ENCODE results near the gene UMOD. TPM values are rescaled to one million over a fixed set of nuclear protein-coding genes. Genes with fewer than 3 reads are reported as not detected.

The UMOD gene
- total RNA-seq, 1 experiment from 2014 or later: not detected

- CTCF ChIA-PET: interaction anchor here (0.9 to 6.7 kb wide), 2 partner anchors 14 to 492 kb away, joined by 4 to 61 read pairs; no protein-coding TSS in a partner anchor
- no peak overlapping the region for H3K4me3 Mint-ChIP-seq (ENCODE audit: unreplicated experiment)
Observed at GRCh38 chr16:20398603-20399002, 46.1 kb upstream of the UMOD start.

GRCh38 chr16:20397468-20398074 lies 45.1 kb upstream of the UMOD start:
- intact Hi-C loops (cut with micrococcal nuclease): no loop called here
- no peak for TF ChIP-seq CTCF (IDR thresholded peaks at IDR 0.05; ENCODE audit: unreplicated experiment)
- ChIA-PET POLR2A (no interaction called here), CTCF (interaction anchor here (1.5 to 6.7 kb wide), 2 partner anchors 9 to 13 kb away, joined by 4 to 61 read pairs; no protein-coding TSS in a partner anchor)
- Mint-ChIP-seq H3K9me3 (ENCODE audit: unreplicated experiment) (no peaks in the 10 kb centered on the region), H3K27me3 (ENCODE audit: insufficient read depth, unreplicated experiment) (no peaks in the 10 kb centered on the region), H3K27ac (ENCODE audit: low read depth, unreplicated experiment) (no peak overlapping the region), H3K4me3 (ENCODE audit: unreplicated experiment) (no peak overlapping the region), H3K36me3 (ENCODE audit: insufficient read depth, unreplicated experiment) (no peaks in the 10 kb centered on the region), H3K4me1 (ENCODE audit: insufficient read depth, unreplicated experiment) (peaks cover 14% of the 10 kb centered on the region)
- DNase-seq (ENCODE audit: unreplicated experiment): no peak
- no TSS peak for BruUV-seq (replicated peaks)

More at GRCh38 chr16:20398603-20399002, 46.1 kb upstream of the UMOD start:
- Mint-ChIP-seq H3K36me3 (ENCODE audit: insufficient read depth, unreplicated experiment) (no peaks in the 10 kb centered on the region), H3K9me3 (ENCODE audit: unreplicated experiment) (no peaks in the 10 kb centered on the region), H3K27ac (ENCODE audit: low read depth, unreplicated experiment) (no peak overlapping the region), H3K4me1 (ENCODE audit: insufficient read depth, unreplicated experiment) (peaks cover 11% of the 10 kb centered on the region), H3K27me3 (ENCODE audit: insufficient read depth, unreplicated experiment) (no peaks in the 10 kb centered on the region)
- DNase-seq (ENCODE audit: unreplicated experiment): no peak
- intact Hi-C loops (cut with micrococcal nuclease): no loop called here
- no peak for TF ChIP-seq CTCF (IDR thresholded peaks at IDR 0.05; ENCODE audit: unreplicated experiment)
- POLR2A ChIA-PET: no interaction called here
- no TSS peak for BruUV-seq (replicated peaks)

- H3K9me3 Mint-ChIP-seq (ENCODE audit: unreplicated experiment): no peaks in the 10 kb centered on the region
- no TSS peak for BruUV-seq (replicated peaks)
- no peak overlapping the region for H3K27ac Mint-ChIP-seq (ENCODE audit: low read depth, unreplicated experiment)
- no peaks in the 10 kb centered on the region for H3K36me3 Mint-ChIP-seq (ENCODE audit: insufficient read depth, unreplicated experiment)
- CTCF ChIA-PET: interaction anchor here (0.9 to 6.7 kb wide), 3 partner anchors 8 to 489 kb away, joined by 4 to 61 read pairs (median 4); no protein-coding TSS in a partner anchor
- POLR2A ChIA-PET: no interaction called here
- no peak for TF ChIP-seq CTCF (IDR thresholded peaks at IDR 0.05; ENCODE audit: unreplicated experiment)
- H3K4me1 Mint-ChIP-seq (ENCODE audit: insufficient read depth, unreplicated experiment): peaks cover 14% of the 10 kb centered on the region
- intact Hi-C loops (cut with micrococcal nuclease): no loop called here
- H3K27me3 Mint-ChIP-seq (ENCODE audit: insufficient read depth, unreplicated experiment): no peaks in the 10 kb centered on the region
- H3K4me3 Mint-ChIP-seq (ENCODE audit: unreplicated experiment): no peak overlapping the region
- no peak for DNase-seq (ENCODE audit: unreplicated experiment)
Observed at GRCh38 chr16:20396846-20397467, 44.4 kb upstream of the UMOD start.

- BruUV-seq (replicated peaks): no TSS peak
- H3K36me3 Mint-ChIP-seq (ENCODE audit: insufficient read depth, unreplicated experiment): no peaks in the 10 kb centered on the region
- peaks cover 14% of the 10 kb centered on the region for H3K4me1 Mint-ChIP-seq (ENCODE audit: insufficient read depth, unreplicated experiment)
- intact Hi-C loops (cut with micrococcal nuclease): no loop called here
- TF ChIP-seq CTCF (IDR thresholded peaks at IDR 0.05; ENCODE audit: unreplicated experiment): no peak
- no peak overlapping the region for H3K27ac Mint-ChIP-seq (ENCODE audit: low read depth, unreplicated experiment)
- H3K4me3 Mint-ChIP-seq (ENCODE audit: unreplicated experiment): no peak overlapping the region
- H3K27me3 Mint-ChIP-seq (ENCODE audit: insufficient read depth, unreplicated experiment): no peaks in the 10 kb centered on the region
- H3K9me3 Mint-ChIP-seq (ENCODE audit: unreplicated experiment): no peaks in the 10 kb centered on the region
- CTCF ChIA-PET: interaction anchor here (0.6 to 6.7 kb wide), 3 partner anchors 12 to 740 kb away, joined by 4 to 61 read pairs (median 5); no protein-coding TSS in a partner anchor
- DNase-seq (ENCODE audit: unreplicated experiment): no peak
- POLR2A ChIA-PET: no interaction called here
Observed at GRCh38 chr16:20395946-20396345, 43.4 kb upstream of the UMOD start.
